ENCODE data around the gene LLCFC1.

Gene LLCFC1

GRCh38 chr7:142913566-142913965, 25.7 kb upstream of the LLCFC1 start:
- Histone ChIP-seq H3K4me3 (ENCODE audit: low read length) (no peak overlapping the region), H3K27me3 (ENCODE audit: insufficient read depth, low read length) (no peaks in the 10 kb centered on the region), H3K9me3 (ENCODE audit: insufficient read depth, low read depth, low read length) (no peaks in the 10 kb centered on the region), H3K4me1 (ENCODE audit: insufficient read depth, low read length) (no peaks in the 10 kb centered on the region), H3K36me3 (ENCODE audit: insufficient read depth, low read depth, low read length) (no peaks in the 10 kb centered on the region), H3K27ac (ENCODE audit: low read length) (no peak overlapping the region), H3K9ac (ENCODE audit: low read depth, low read length) (no peak overlapping the region)

GRCh38 chr7:142914121-142914520, 25.2 kb upstream of the LLCFC1 start:
- no peaks in the 10 kb centered on the region for H3K9me3 ChIP-seq (ENCODE audit: insufficient read depth, low read depth, low read length)
- H3K27me3 ChIP-seq (ENCODE audit: insufficient read depth, low read length) = no peaks in the 10 kb centered on the region
- H3K4me3 ChIP-seq (ENCODE audit: low read length) = no peak overlapping the region
- H3K36me3 ChIP-seq (ENCODE audit: insufficient read depth, low read depth, low read length) = no peaks in the 10 kb centered on the region
- H3K27ac ChIP-seq (ENCODE audit: low read length) = no peak overlapping the region
- H3K9ac ChIP-seq (ENCODE audit: low read depth, low read length) = no peak overlapping the region
- no peaks in the 10 kb centered on the region for H3K4me1 ChIP-seq (ENCODE audit: insufficient read depth, low read length)

- no peak overlapping the region for H3K4me3 ChIP-seq (ENCODE audit: low read length)
- no peaks in the 10 kb centered on the region for H3K36me3 ChIP-seq (ENCODE audit: insufficient read depth, low read depth, low read length)
- H3K4me1 ChIP-seq (ENCODE audit: insufficient read depth, low read length) = no peaks in the 10 kb centered on the region
- no peaks in the 10 kb centered on the region for H3K27me3 ChIP-seq (ENCODE audit: insufficient read depth, low read length)
- no peak overlapping the region for H3K9ac ChIP-seq (ENCODE audit: low read depth, low read length)
- no peaks in the 10 kb centered on the region for H3K9me3 ChIP-seq (ENCODE audit: insufficient read depth, low read depth, low read length)
- no peak overlapping the region for H3K27ac ChIP-seq (ENCODE audit: low read length)
These were observed 24.0 kb upstream of the LLCFC1 start for GRCh38 chr7:142915315-142915714.

- H3K27ac ChIP-seq (ENCODE audit: low read length) = no peak overlapping the region
- no peaks in the 10 kb centered on the region for H3K27me3 ChIP-seq (ENCODE audit: insufficient read depth, low read length)
- no peak overlapping the region for H3K4me3 ChIP-seq (ENCODE audit: low read length)
- no peaks in the 10 kb centered on the region for H3K36me3 ChIP-seq (ENCODE audit: insufficient read depth, low read depth, low read length)
- no peak overlapping the region for H3K9ac ChIP-seq (ENCODE audit: low read depth, low read length)
- no peaks in the 10 kb centered on the region for H3K9me3 ChIP-seq (ENCODE audit: insufficient read depth, low read depth, low read length)
- no peaks in the 10 kb centered on the region for H3K4me1 ChIP-seq (ENCODE audit: insufficient read depth, low read length)
These were observed 22.8 kb upstream of the LLCFC1 start for GRCh38 chr7:142916508-142916907.

GRCh38 chr7:142917447-142917846, 21.8 kb upstream of the LLCFC1 start:
- Histone ChIP-seq H3K27me3 (ENCODE audit: insufficient read depth, low read length) (no peaks in the 10 kb centered on the region), H3K4me3 (ENCODE audit: low read length) (no peak overlapping the region), H3K9ac (ENCODE audit: low read depth, low read length) (no peak overlapping the region), H3K36me3 (ENCODE audit: insufficient read depth, low read depth, low read length) (no peaks in the 10 kb centered on the region), H3K9me3 (ENCODE audit: insufficient read depth, low read depth, low read length) (no peaks in the 10 kb centered on the region), H3K27ac (ENCODE audit: low read length) (no peak overlapping the region), H3K4me1 (ENCODE audit: insufficient read depth, low read length) (no peaks in the 10 kb centered on the region)

GRCh38 chr7:142918901-142919300, 20.4 kb upstream of the LLCFC1 start:
- Histone ChIP-seq H3K27me3 (ENCODE audit: insufficient read depth, low read length) (no peaks in the 10 kb centered on the region), H3K27ac (ENCODE audit: low read length) (no peak overlapping the region), H3K4me3 (ENCODE audit: low read length) (no peak overlapping the region), H3K4me1 (ENCODE audit: insufficient read depth, low read length) (no peaks in the 10 kb centered on the region), H3K36me3 (ENCODE audit: insufficient read depth, low read depth, low read length) (no peaks in the 10 kb centered on the region), H3K9ac (ENCODE audit: low read depth, low read length) (no peak overlapping the region), H3K9me3 (ENCODE audit: insufficient read depth, low read depth, low read length) (no peaks in the 10 kb centered on the region)

GRCh38 chr7:142919656-142920055, 19.6 kb upstream of the LLCFC1 start:
- H3K36me3 ChIP-seq (ENCODE audit: insufficient read depth, low read depth, low read length) = no peaks in the 10 kb centered on the region
- H3K4me3 ChIP-seq (ENCODE audit: low read length) = no peak overlapping the region
- no peaks in the 10 kb centered on the region for H3K27me3 ChIP-seq (ENCODE audit: insufficient read depth, low read length)
- H3K27ac ChIP-seq (ENCODE audit: low read length) = no peak overlapping the region
- H3K4me1 ChIP-seq (ENCODE audit: insufficient read depth, low read length) = no peaks in the 10 kb centered on the region
- no peaks in the 10 kb centered on the region for H3K9me3 ChIP-seq (ENCODE audit: insufficient read depth, low read depth, low read length)
- no peak overlapping the region for H3K9ac ChIP-seq (ENCODE audit: low read depth, low read length)

- no peaks in the 10 kb centered on the region for H3K36me3 ChIP-seq (ENCODE audit: insufficient read depth, low read depth, low read length)
- H3K27me3 ChIP-seq (ENCODE audit: insufficient read depth, low read length) = peaks cover 24% of the 10 kb centered on the region
- H3K4me3 ChIP-seq (ENCODE audit: low read length) = no peak overlapping the region
- H3K9me3 ChIP-seq (ENCODE audit: insufficient read depth, low read depth, low read length) = no peaks in the 10 kb centered on the region
- no peaks in the 10 kb centered on the region for H3K4me1 ChIP-seq (ENCODE audit: insufficient read depth, low read length)
- H3K9ac ChIP-seq (ENCODE audit: low read depth, low read length) = no peak overlapping the region
- no peak overlapping the region for H3K27ac ChIP-seq (ENCODE audit: low read length)
These were observed 15.9 kb upstream of the LLCFC1 start for GRCh38 chr7:142923391-142923790.

- no peaks in the 10 kb centered on the region for H3K4me1 ChIP-seq (ENCODE audit: insufficient read depth, low read length)
- H3K4me3 ChIP-seq (ENCODE audit: low read length) = no peak overlapping the region
- no peak overlapping the region for H3K27ac ChIP-seq (ENCODE audit: low read length)
- H3K27me3 ChIP-seq (ENCODE audit: insufficient read depth, low read length) = peaks cover 24% of the 10 kb centered on the region
- no peaks in the 10 kb centered on the region for H3K36me3 ChIP-seq (ENCODE audit: insufficient read depth, low read depth, low read length)
- H3K9me3 ChIP-seq (ENCODE audit: insufficient read depth, low read depth, low read length) = no peaks in the 10 kb centered on the region
- no peak overlapping the region for H3K9ac ChIP-seq (ENCODE audit: low read depth, low read length)
These were observed 13.9 kb upstream of the LLCFC1 start for GRCh38 chr7:142925413-142925812.

GRCh38 chr7:142927085-142927745, 12.1 kb upstream of the LLCFC1 start:
- H3K9me3 ChIP-seq (ENCODE audit: insufficient read depth, low read depth, low read length) = no peaks in the 10 kb centered on the region
- no peak overlapping the region for H3K9ac ChIP-seq (ENCODE audit: low read depth, low read length)
- H3K36me3 ChIP-seq (ENCODE audit: insufficient read depth, low read depth, low read length) = no peaks in the 10 kb centered on the region
- no peak overlapping the region for H3K27ac ChIP-seq (ENCODE audit: low read length)
- H3K4me1 ChIP-seq (ENCODE audit: insufficient read depth, low read length) = no peaks in the 10 kb centered on the region
- no peak overlapping the region for H3K4me3 ChIP-seq (ENCODE audit: low read length)
- peaks cover 24% of the 10 kb centered on the region for H3K27me3 ChIP-seq (ENCODE audit: insufficient read depth, low read length)

GRCh38 chr7:142927949-142928348, 11.3 kb upstream of the LLCFC1 start:
- Histone ChIP-seq H3K9ac (ENCODE audit: low read depth, low read length) (no peak overlapping the region), H3K27ac (ENCODE audit: low read length) (no peak overlapping the region), H3K4me1 (ENCODE audit: insufficient read depth, low read length) (no peaks in the 10 kb centered on the region), H3K9me3 (ENCODE audit: insufficient read depth, low read depth, low read length) (no peaks in the 10 kb centered on the region), H3K4me3 (ENCODE audit: low read length) (no peak overlapping the region), H3K27me3 (ENCODE audit: insufficient read depth, low read length) (peaks cover 24% of the 10 kb centered on the region), H3K36me3 (ENCODE audit: insufficient read depth, low read depth, low read length) (no peaks in the 10 kb centered on the region)

- no peaks in the 10 kb centered on the region for H3K4me1 ChIP-seq (ENCODE audit: insufficient read depth, low read length)
- no peak overlapping the region for H3K4me3 ChIP-seq (ENCODE audit: low read length)
- no peaks in the 10 kb centered on the region for H3K36me3 ChIP-seq (ENCODE audit: insufficient read depth, low read depth, low read length)
- H3K9ac ChIP-seq (ENCODE audit: low read depth, low read length) = no peak overlapping the region
- no peaks in the 10 kb centered on the region for H3K9me3 ChIP-seq (ENCODE audit: insufficient read depth, low read depth, low read length)
- H3K27ac ChIP-seq (ENCODE audit: low read length) = no peak overlapping the region
- peaks cover 24% of the 10 kb centered on the region for H3K27me3 ChIP-seq (ENCODE audit: insufficient read depth, low read length)
These were observed 9.1 kb upstream of the LLCFC1 start for GRCh38 chr7:142930126-142930730.

Data from iPS-20b (cell line).